MM.1S (cell line): Measurements from ENCODE around the gene STIM1.

ENCODE experiments used
- DNase-seq: peaks from one replicate; pipeline ENCODE4 v3.0.0-alpha.2; 2015
- H2AFZ ChIP-seq: fragments of 300-600 bp; sonication (generic); 2 replicates; pipeline ENCODE4 v1.6.0; 2016; ENCODE audit warnings: antibody characterized with exemption, low read length
- H3F3A ChIP-seq: fragments of 300-600 bp; sonication (generic); 2 replicates; pipeline ENCODE4 v1.6.1; 2016; ENCODE audit warnings: mild to moderate bottlenecking, antibody characterized with exemption, low read length, moderate library complexity, mixed read lengths; ENCODE audit not compliant: insufficient read depth
- H3K27ac ChIP-seq: fragments of 300-600 bp; sonication (generic); 2 replicates; pipeline ENCODE4 v1.5.1; 2016; ENCODE audit warnings: mild to moderate bottlenecking, low read length
- H3K27me3 ChIP-seq: fragments of 300-600 bp; sonication (generic); replicated peaks from 2 replicates; pipeline ENCODE4 v1.6.0; 2016; ENCODE audit warnings: low read length; ENCODE audit not compliant: insufficient read depth
- H3K36me3 ChIP-seq: fragments of 300-600 bp; sonication (generic); replicated peaks from 2 replicates; pipeline ENCODE4 v1.6.1; 2016; ENCODE audit warnings: mild to moderate bottlenecking, low read length, mixed read lengths; ENCODE audit not compliant: insufficient read depth
- H3K4me1 ChIP-seq: fragments of 300-600 bp; sonication (generic); 2 replicates; pipeline ENCODE4 v1.6.1; 2016; ENCODE audit warnings: low read length, mixed read lengths
- H3K4me2 ChIP-seq: fragments of 300-600 bp; sonication (generic); 2 replicates; pipeline ENCODE4 v1.6.0; 2016; ENCODE audit warnings: low read depth, low read length
- H3K4me3 ChIP-seq: fragments of 300-600 bp; sonication (generic); 2 replicates; pipeline ENCODE4 v1.5.1; 2016; ENCODE audit warnings: low read length, mixed read lengths
- H3K79me2 ChIP-seq: fragments of 300-600 bp; sonication (generic); 2 replicates; pipeline ENCODE4 v1.6.1; 2016; ENCODE audit warnings: mixed run types, low read length, mixed read lengths
- H3K9ac ChIP-seq: fragments of 300-600 bp; sonication (generic); 2 replicates; pipeline ENCODE4 v1.6.1; 2016; ENCODE audit warnings: low read length, mixed read lengths
- H3K9me2 ChIP-seq: fragments of 300-600 bp; sonication (generic); replicated peaks from 2 replicates; pipeline ENCODE4 v1.6.1; 2016; ENCODE audit warnings: mild to moderate bottlenecking, low read length, mixed read lengths; ENCODE audit not compliant: insufficient read depth
- H3K9me3 ChIP-seq: fragments of 300-600 bp; sonication (generic); replicated peaks from 2 replicates; pipeline ENCODE4 v1.6.1; 2016; ENCODE audit warnings: mild to moderate bottlenecking, low read length, mixed read lengths; ENCODE audit not compliant: insufficient read depth
- H4K20me1 ChIP-seq: fragments of 300-600 bp; sonication (generic); 2 replicates; pipeline ENCODE4 v1.6.1; 2016; ENCODE audit warnings: mild to moderate bottlenecking, low read length, moderate library complexity, mixed read lengths; ENCODE audit not compliant: insufficient read depth
- CTCF ChIP-seq: fragments of 300-600 bp; sonication (generic); IDR thresholded peaks from 2 replicates; pipeline ENCODE4 v1.5.1; 2016; ENCODE audit warnings: antibody characterized with exemption, low read length, mixed read lengths
- EZH2 ChIP-seq: fragments of 300-600 bp; sonication (generic); optimal IDR thresholded peaks from 2 replicates; pipeline ENCODE3; 2017; ENCODE audit warnings: low read depth, mild to moderate bottlenecking, antibody characterized with exemption, low read length, mixed read lengths
- EZH2phosphoT487 ChIP-seq: fragments of 300-600 bp; sonication (generic); IDR thresholded peaks from 2 replicates; pipeline ENCODE4 v1.6.1; 2018; ENCODE audit warnings: antibody characterized with exemption, low read length

STIM1 gene

GRCh38 chr11:3992964-3993363 is 137.5 kb downstream of the STIM1 start:
- peaks cover 63% of the 10 kb centered on the region for H3K79me2 ChIP-seq
- H3K9me3 ChIP-seq, result no peaks in the 10 kb centered on the region
- no peak overlapping the region for H2AFZ ChIP-seq
- no peaks in the 10 kb centered on the region for H3K4me1 ChIP-seq
- H3F3A ChIP-seq, result no peaks in the 10 kb centered on the region
- no peak overlapping the region for H3K4me3 ChIP-seq
- TF ChIP-seq EZH2, result no peak
- no peak for TF ChIP-seq EZH2phosphoT487
- no peak for TF ChIP-seq CTCF
- H4K20me1 ChIP-seq, result no peaks in the 10 kb centered on the region
- H3K9ac ChIP-seq, result no peak overlapping the region
- H3K9me2 ChIP-seq, result no peaks in the 10 kb centered on the region
- no peaks in the 10 kb centered on the region for H3K36me3 ChIP-seq
- no peak overlapping the region for H3K4me2 ChIP-seq
- DNase-seq, result no peak
- H3K27ac ChIP-seq, result no peak overlapping the region
- no peaks in the 10 kb centered on the region for H3K27me3 ChIP-seq

GRCh38 chr11:3994030-3994640 is 138.7 kb downstream of the STIM1 start:
- Histone ChIP-seq H3K79me2 (peaks cover 74% of the 10 kb centered on the region), H3K27ac (no peak overlapping the region), H3F3A (no peaks in the 10 kb centered on the region), H3K9me3 (no peaks in the 10 kb centered on the region), H3K9ac (no peak overlapping the region), H4K20me1 (no peaks in the 10 kb centered on the region), H3K9me2 (no peaks in the 10 kb centered on the region), H2AFZ (no peak overlapping the region), H3K36me3 (no peaks in the 10 kb centered on the region), H3K4me2 (no peak overlapping the region), H3K4me3 (no peak overlapping the region), H3K27me3 (no peaks in the 10 kb centered on the region), H3K4me1 (no peaks in the 10 kb centered on the region)
- DNase-seq, result no peak
- TF ChIP-seq EZH2phosphoT487 (no peak), EZH2 (no peak), CTCF (no peak)

DNA sequence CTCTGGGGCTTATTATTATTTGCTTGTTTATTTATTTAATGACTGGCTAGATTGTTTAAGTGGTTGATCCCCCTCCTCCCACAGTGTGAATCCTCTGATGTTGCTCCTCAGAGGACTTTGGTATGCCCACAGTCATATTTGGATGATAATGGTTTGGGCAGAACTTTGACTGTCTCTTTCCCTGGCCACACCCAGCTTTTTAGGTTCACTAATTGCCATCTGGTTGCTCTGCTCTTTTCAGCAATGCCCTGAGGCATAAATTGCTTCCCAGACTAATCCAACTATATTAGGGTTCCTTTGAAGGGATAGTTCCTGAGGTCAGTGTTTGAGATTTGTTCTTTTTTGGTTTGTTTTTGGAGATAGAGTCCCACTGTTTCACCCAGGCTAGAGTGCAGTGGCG is 139.8 kb downstream of the STIM1 start:
- TF ChIP-seq CTCF (no peak), EZH2 (no peak), EZH2phosphoT487 (no peak)
- Histone ChIP-seq H3K9ac (no peak overlapping the region), H2AFZ (no peak overlapping the region), H3K4me1 (no peaks in the 10 kb centered on the region), H3K79me2 (peaks cover 70% of the 10 kb centered on the region), H3K27ac (no peak overlapping the region), H3F3A (no peaks in the 10 kb centered on the region), H4K20me1 (no peaks in the 10 kb centered on the region), H3K36me3 (no peaks in the 10 kb centered on the region), H3K9me3 (no peaks in the 10 kb centered on the region), H3K4me2 (no peak overlapping the region), H3K27me3 (no peaks in the 10 kb centered on the region), H3K9me2 (no peaks in the 10 kb centered on the region), H3K4me3 (no peak overlapping the region)
- DNase-seq, result no peak
